ENCODE measurements around the gene RTBDN. TPM values are rescaled to one million over a fixed set of nuclear protein-coding genes. Genes with fewer than 3 reads are reported as not detected.

The RTBDN gene
- total RNA-seq, 1 donor from 2014 or later: 4.8 TPM

GRCh38 chr19:12794196-12794941, 40.0 kb downstream of the RTBDN start:
- peak overlapping the region; percentile 76 for H3K4me3 Mint-ChIP-seq (ENCODE audit: unreplicated experiment)
- no peak for DNase-seq
- no peaks in the 10 kb centered on the region for H3K36me3 Mint-ChIP-seq (ENCODE audit: unreplicated experiment)
- H3K9me3 Mint-ChIP-seq (ENCODE audit: unreplicated experiment): peaks cover 18% of the 10 kb centered on the region
- peaks cover 9% of the 10 kb centered on the region for H3K27me3 Mint-ChIP-seq (ENCODE audit: unreplicated experiment)
- TF ChIP-seq, protein P1, sequence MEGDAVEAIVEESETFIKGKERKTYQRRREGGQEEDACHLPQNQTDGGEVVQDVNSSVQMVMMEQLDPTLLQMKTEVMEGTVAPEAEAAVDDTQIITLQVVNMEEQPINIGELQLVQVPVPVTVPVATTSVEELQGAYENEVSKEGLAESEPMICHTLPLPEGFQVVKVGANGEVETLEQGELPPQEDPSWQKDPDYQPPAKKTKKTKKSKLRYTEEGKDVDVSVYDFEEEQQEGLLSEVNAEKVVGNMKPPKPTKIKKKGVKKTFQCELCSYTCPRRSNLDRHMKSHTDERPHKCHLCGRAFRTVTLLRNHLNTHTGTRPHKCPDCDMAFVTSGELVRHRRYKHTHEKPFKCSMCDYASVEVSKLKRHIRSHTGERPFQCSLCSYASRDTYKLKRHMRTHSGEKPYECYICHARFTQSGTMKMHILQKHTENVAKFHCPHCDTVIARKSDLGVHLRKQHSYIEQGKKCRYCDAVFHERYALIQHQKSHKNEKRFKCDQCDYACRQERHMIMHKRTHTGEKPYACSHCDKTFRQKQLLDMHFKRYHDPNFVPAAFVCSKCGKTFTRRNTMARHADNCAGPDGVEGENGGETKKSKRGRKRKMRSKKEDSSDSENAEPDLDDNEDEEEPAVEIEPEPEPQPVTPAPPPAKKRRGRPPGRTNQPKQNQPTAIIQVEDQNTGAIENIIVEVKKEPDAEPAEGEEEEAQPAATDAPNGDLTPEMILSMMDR (IDR thresholded peaks at IDR 0.05; ENCODE audit: partially characterized antibody, unreplicated experiment): no peak
- H3K27ac Mint-ChIP-seq (ENCODE audit: unreplicated experiment): peak overlapping the region; percentile 38
- peaks cover 20% of the 10 kb centered on the region for H3K4me1 Mint-ChIP-seq (ENCODE audit: low read depth, unreplicated experiment)

- Mint-ChIP-seq H3K9me3 (ENCODE audit: unreplicated experiment) (peaks cover 16% of the 10 kb centered on the region), H3K4me3 (ENCODE audit: unreplicated experiment) (peak overlapping the region; percentile 91), H3K27me3 (ENCODE audit: unreplicated experiment) (peaks cover 11% of the 10 kb centered on the region), H3K4me1 (ENCODE audit: low read depth, unreplicated experiment) (peaks cover 23% of the 10 kb centered on the region), H3K27ac (ENCODE audit: unreplicated experiment) (peak overlapping the region; percentile 95), H3K36me3 (ENCODE audit: unreplicated experiment) (no peaks in the 10 kb centered on the region)
- TF ChIP-seq, protein P1 (IDR thresholded peaks at IDR 0.05; ENCODE audit: partially characterized antibody, unreplicated experiment): no peak
- peak; percentile 89 for DNase-seq
These were observed 40.8 kb downstream of the RTBDN start for GRCh38 chr19:12793290-12794195.

GRCh38 chr19:12792853-12793289, 41.5 kb downstream of the RTBDN start:
- peak overlapping the region; percentile 95 for H3K27ac Mint-ChIP-seq (ENCODE audit: unreplicated experiment)
- peaks cover 16% of the 10 kb centered on the region for H3K9me3 Mint-ChIP-seq (ENCODE audit: unreplicated experiment)
- H3K4me3 Mint-ChIP-seq (ENCODE audit: unreplicated experiment): peak overlapping the region; percentile 91
- TF ChIP-seq, protein P1 (IDR thresholded peaks at IDR 0.05; ENCODE audit: partially characterized antibody, unreplicated experiment): no peak
- H3K27me3 Mint-ChIP-seq (ENCODE audit: unreplicated experiment): peaks cover 11% of the 10 kb centered on the region
- H3K4me1 Mint-ChIP-seq (ENCODE audit: low read depth, unreplicated experiment): peaks cover 28% of the 10 kb centered on the region
- DNase-seq: no peak
- H3K36me3 Mint-ChIP-seq (ENCODE audit: unreplicated experiment): no peaks in the 10 kb centered on the region

DNA sequence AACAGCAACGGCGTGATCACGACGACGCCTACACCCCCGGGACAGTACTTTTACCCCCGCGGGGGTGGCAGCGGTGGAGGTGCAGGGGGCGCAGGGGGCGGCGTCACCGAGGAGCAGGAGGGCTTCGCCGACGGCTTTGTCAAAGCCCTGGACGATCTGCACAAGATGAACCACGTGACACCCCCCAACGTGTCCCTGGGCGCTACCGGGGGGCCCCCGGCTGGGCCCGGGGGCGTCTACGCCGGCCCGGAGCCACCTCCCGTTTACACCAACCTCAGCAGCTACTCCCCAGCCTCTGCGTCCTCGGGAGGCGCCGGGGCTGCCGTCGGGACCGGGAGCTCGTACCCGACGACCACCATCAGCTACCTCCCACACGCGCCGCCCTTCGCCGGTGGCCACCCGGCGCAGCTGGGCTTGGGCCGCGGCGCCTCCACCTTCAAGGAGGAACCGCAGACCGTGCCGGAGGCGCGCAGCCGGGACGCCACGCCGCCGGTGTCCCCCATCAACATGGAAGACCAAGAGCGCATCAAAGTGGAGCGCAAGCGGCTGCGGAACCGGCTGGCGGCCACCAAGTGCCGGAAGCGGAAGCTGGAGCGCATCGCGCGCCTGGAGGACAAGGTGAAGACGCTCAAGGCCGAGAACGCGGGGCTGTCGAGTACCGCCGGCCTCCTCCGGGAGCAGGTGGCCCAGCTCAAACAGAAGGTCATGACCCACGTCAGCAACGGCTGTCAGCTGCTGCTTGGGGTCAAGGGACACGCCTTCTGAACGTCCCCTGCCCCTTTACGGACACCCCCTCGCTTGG, 42.1 kb downstream of the RTBDN start:
- H3K27ac Mint-ChIP-seq (ENCODE audit: unreplicated experiment): peak overlapping the region; percentile 95
- peak overlapping the region; percentile 91 for H3K4me3 Mint-ChIP-seq (ENCODE audit: unreplicated experiment)
- H3K9me3 Mint-ChIP-seq (ENCODE audit: unreplicated experiment): peaks cover 16% of the 10 kb centered on the region
- peak; percentile 88 for DNase-seq
- H3K4me1 Mint-ChIP-seq (ENCODE audit: low read depth, unreplicated experiment): peaks cover 28% of the 10 kb centered on the region
- no peaks in the 10 kb centered on the region for H3K36me3 Mint-ChIP-seq (ENCODE audit: unreplicated experiment)
- peaks cover 11% of the 10 kb centered on the region for H3K27me3 Mint-ChIP-seq (ENCODE audit: unreplicated experiment)
- TF ChIP-seq, protein P1 (IDR thresholded peaks at IDR 0.05; ENCODE audit: partially characterized antibody, unreplicated experiment): no peak
